ENCODE measurements around the gene ABLIM1.

ABLIM1 gene

GRCh38 chr10:114576132-114576487 lies 82.0 kb downstream of the ABLIM1 start:
- H3K9me3 ChIP-seq (ENCODE audit: severe bottlenecking), result no peaks in the 10 kb centered on the region
- H3K4me3 ChIP-seq (ENCODE audit: severe bottlenecking), result no peak overlapping the region
- peak; percentile 54; the same call in 2 of the 3 replicates for ATAC-seq (ENCODE audit: low read depth)
- no peak for TF ChIP-seq CTCF (IDR thresholded peaks at IDR 0.05; ENCODE audit: poor library complexity, severe bottlenecking)
- peaks cover 10% of the 10 kb centered on the region for H3K4me1 ChIP-seq (ENCODE audit: insufficient read depth, poor library complexity, severe bottlenecking)
- no peak overlapping the region for H3K27ac ChIP-seq (ENCODE audit: poor library complexity, severe bottlenecking)
- no peaks in the 10 kb centered on the region for H3K36me3 ChIP-seq (ENCODE audit: low read depth)
- DNase-seq (ENCODE audit: low spot score), result no peak
- H3K27me3 ChIP-seq (ENCODE audit: insufficient read depth, poor library complexity, severe bottlenecking), result no peaks in the 10 kb centered on the region

GRCh38 chr10:114575417-114576131 lies 82.5 kb downstream of the ABLIM1 start:
- H3K27me3 ChIP-seq (ENCODE audit: insufficient read depth, poor library complexity, severe bottlenecking), result no peaks in the 10 kb centered on the region
- H3K9me3 ChIP-seq (ENCODE audit: severe bottlenecking), result no peaks in the 10 kb centered on the region
- ATAC-seq (ENCODE audit: low read depth), result no peak

GRCh38 chr10:114573330-114574045 lies 84.6 kb downstream of the ABLIM1 start:
- Histone ChIP-seq H3K27me3 (ENCODE audit: insufficient read depth, poor library complexity, severe bottlenecking) (no peaks in the 10 kb centered on the region), H3K36me3 (ENCODE audit: low read depth) (no peaks in the 10 kb centered on the region), H3K4me1 (ENCODE audit: insufficient read depth, poor library complexity, severe bottlenecking) (peaks cover 10% of the 10 kb centered on the region), H3K27ac (ENCODE audit: poor library complexity, severe bottlenecking) (no peak overlapping the region), H3K4me3 (ENCODE audit: severe bottlenecking) (no peak overlapping the region), H3K9me3 (ENCODE audit: severe bottlenecking) (no peaks in the 10 kb centered on the region)
- TF ChIP-seq CTCF (IDR thresholded peaks at IDR 0.05; ENCODE audit: poor library complexity, severe bottlenecking), result no peak
- DNase-seq (ENCODE audit: low spot score) (no peak), ATAC-seq (ENCODE audit: low read depth) (no peak)

More at GRCh38 chr10:114575417-114576131, 82.5 kb downstream of the ABLIM1 start:
- Histone ChIP-seq H3K36me3 (ENCODE audit: low read depth) (no peaks in the 10 kb centered on the region), H3K4me3 (ENCODE audit: severe bottlenecking) (no peak overlapping the region), H3K4me1 (ENCODE audit: insufficient read depth, poor library complexity, severe bottlenecking) (peaks cover 10% of the 10 kb centered on the region), H3K27ac (ENCODE audit: poor library complexity, severe bottlenecking) (no peak overlapping the region)
- DNase-seq (ENCODE audit: low spot score), result no peak
- no peak for TF ChIP-seq CTCF (IDR thresholded peaks at IDR 0.05; ENCODE audit: poor library complexity, severe bottlenecking)

- Histone ChIP-seq H3K27me3 (ENCODE audit: insufficient read depth, poor library complexity, severe bottlenecking) (no peaks in the 10 kb centered on the region), H3K4me3 (ENCODE audit: severe bottlenecking) (no peak overlapping the region), H3K4me1 (ENCODE audit: insufficient read depth, poor library complexity, severe bottlenecking) (peaks cover 2% of the 10 kb centered on the region), H3K36me3 (ENCODE audit: low read depth) (no peaks in the 10 kb centered on the region), H3K9me3 (ENCODE audit: severe bottlenecking) (no peaks in the 10 kb centered on the region), H3K27ac (ENCODE audit: poor library complexity, severe bottlenecking) (no peak overlapping the region)
- TF ChIP-seq CTCF (IDR thresholded peaks at IDR 0.05; ENCODE audit: poor library complexity, severe bottlenecking), result no peak
- DNase-seq (ENCODE audit: low spot score) (no peak), ATAC-seq (ENCODE audit: low read depth) (no peak)
These were observed 86.6 kb downstream of the ABLIM1 start for GRCh38 chr10:114571316-114571999.

All from RWPE2 (cell line).